ENCODE results near the gene NBAS.

DNA sequence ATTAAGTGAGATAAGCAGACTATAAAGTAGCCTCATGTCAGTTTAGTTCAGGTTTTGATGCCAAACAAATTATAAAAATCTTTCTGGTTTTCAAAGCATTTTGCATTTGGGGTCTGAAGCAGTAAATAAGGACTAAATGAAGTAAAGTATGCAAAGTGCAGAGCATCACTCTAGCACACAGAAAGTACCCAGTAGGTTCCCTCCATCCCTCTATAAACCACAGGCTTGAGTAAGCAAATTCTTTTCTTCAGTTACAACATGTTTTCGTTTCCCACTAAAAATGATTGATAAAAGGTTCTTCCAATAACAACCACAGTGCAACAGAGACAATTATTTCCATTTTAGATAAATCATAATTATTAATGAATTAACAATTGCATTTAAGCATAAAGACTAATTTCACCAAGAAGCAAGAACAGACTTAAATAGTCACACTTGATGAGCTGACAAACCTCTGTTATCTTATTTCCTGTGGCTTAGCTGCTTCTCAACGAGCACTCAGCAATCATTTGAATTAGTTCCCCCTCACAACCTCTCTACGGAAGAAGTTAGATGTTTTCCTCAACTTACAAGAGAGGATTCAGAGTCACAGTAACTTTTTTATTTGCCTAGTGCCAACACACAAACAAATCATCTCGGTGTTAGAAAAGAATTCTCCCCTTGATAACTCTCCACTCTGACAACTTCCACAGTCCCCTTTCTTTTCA is 249.8 kb downstream of the NBAS start:
- TF ChIP-seq EZH2 (IDR thresholded peaks at IDR 0.05; ENCODE audit: low read length), result no peak
- TF ChIP-seq, protein P1, sequence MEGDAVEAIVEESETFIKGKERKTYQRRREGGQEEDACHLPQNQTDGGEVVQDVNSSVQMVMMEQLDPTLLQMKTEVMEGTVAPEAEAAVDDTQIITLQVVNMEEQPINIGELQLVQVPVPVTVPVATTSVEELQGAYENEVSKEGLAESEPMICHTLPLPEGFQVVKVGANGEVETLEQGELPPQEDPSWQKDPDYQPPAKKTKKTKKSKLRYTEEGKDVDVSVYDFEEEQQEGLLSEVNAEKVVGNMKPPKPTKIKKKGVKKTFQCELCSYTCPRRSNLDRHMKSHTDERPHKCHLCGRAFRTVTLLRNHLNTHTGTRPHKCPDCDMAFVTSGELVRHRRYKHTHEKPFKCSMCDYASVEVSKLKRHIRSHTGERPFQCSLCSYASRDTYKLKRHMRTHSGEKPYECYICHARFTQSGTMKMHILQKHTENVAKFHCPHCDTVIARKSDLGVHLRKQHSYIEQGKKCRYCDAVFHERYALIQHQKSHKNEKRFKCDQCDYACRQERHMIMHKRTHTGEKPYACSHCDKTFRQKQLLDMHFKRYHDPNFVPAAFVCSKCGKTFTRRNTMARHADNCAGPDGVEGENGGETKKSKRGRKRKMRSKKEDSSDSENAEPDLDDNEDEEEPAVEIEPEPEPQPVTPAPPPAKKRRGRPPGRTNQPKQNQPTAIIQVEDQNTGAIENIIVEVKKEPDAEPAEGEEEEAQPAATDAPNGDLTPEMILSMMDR (optimal IDR thresholded peaks at IDR 0.05 in 1 of 3, IDR thresholded peaks at IDR 0.05 in 1 of 3, conservative IDR thresholded peaks at IDR 0.05 in 1 of 3; ENCODE audit: extremely low read depth in 1 of 3, insufficient read depth in 2 of 3, low read length in 3 of 3), result no peak

All from keratinocyte (primary cell).